GM21723 (cell line): ENCODE measurements around the gene RPS5.

Source experiments
- ATAC-seq: cut with Tn5 transposase; IDR thresholded peaks from one replicate; pipeline ENCODE4 v1.9.1; 2021; ENCODE audit warnings: mild to moderate bottlenecking, moderate library complexity; ENCODE audit not compliant: unreplicated experiment

The RPS5 gene

GRCh38 chr19:58385313-58385890, 1.7 kb upstream of the RPS5 start:
- no peak for ATAC-seq

GRCh38 chr19:58385891-58386575, 1.0 kb upstream of the RPS5 start:
- peak; percentile 11 for ATAC-seq

GRCh38 chr19:58387338-58388174, 487 bp downstream of the RPS5 start:
- no peak for ATAC-seq

- ATAC-seq, result no peak
Observed at GRCh38 chr19:58388175-58388526, 1.1 kb downstream of the RPS5 start.

- ATAC-seq, result no peak
Observed at GRCh38 chr19:58392945-58393724, 6.1 kb downstream of the RPS5 start.

GRCh38 chr19:58393725-58394033, 6.6 kb downstream of the RPS5 start:
- ATAC-seq, result no peak

- ATAC-seq, result no peak
Observed at GRCh38 chr19:58394821-58395219, 7.8 kb downstream of the RPS5 start.

- no peak for ATAC-seq
Observed at GRCh38 chr19:58395220-58395978, 8.3 kb downstream of the RPS5 start, which contains the start of gene RNF225. Gene RNF225 (plus strand): TSS chr19:58395656. CDS start chr19:58396090, 434 bp downstream.

- ATAC-seq, result no peak
Observed at GRCh38 chr19:58395979-58396627, 9.0 kb downstream of the RPS5 start.

GRCh38 chr19:58396691-58397532, 9.8 kb downstream of the RPS5 start:
- ATAC-seq, result no peak

- no peak for ATAC-seq
Observed at GRCh38 chr19:58397533-58398037, 10.5 kb downstream of the RPS5 start.

- ATAC-seq, result no peak
Observed at GRCh38 chr19:58398087-58398486, 11.0 kb downstream of the RPS5 start.

- no peak for ATAC-seq
Observed at GRCh38 chr19:58398545-58398944, 11.5 kb downstream of the RPS5 start.

GRCh38 chr19:58399903-58400302, 12.8 kb downstream of the RPS5 start:
- ATAC-seq, result no peak

- no peak for ATAC-seq
Observed at GRCh38 chr19:58400316-58400915, 13.3 kb downstream of the RPS5 start.

- ATAC-seq, result peak; percentile 96
Observed at GRCh38 chr19:58400916-58401839, 14.1 kb downstream of the RPS5 start.

- ATAC-seq, result no peak
Observed at GRCh38 chr19:58401840-58402421, 14.9 kb downstream of the RPS5 start.
